SK-MEL-5 (cell line): Measurements from ENCODE around the gene RILPL1. TPM values are rescaled to one million over a fixed set of nuclear protein-coding genes. Genes with fewer than 3 reads are reported as not detected.

ENCODE experiments used
- small RNA-seq, 2 experiments: library from RNA; depleted of rRNA; stranded (forward); fragments of <200 nt; gene quantifications; one replicate each; pipeline ENCODE3, GENCODE V24; 2014
- total RNA-seq: library from RNA; depleted of rRNA; stranded (reverse); fragments of >200 nt; shearing (Covaris generic); gene quantifications from 2 replicates; pipeline ENCODE4 v1.2.3, GENCODE V29; 2014; rRNA removed

The RILPL1 gene
- total RNA-seq, 1 experiment from 2014 or later = 11.3 TPM

Small RNAs within 50 kb of the gene (small RNA-seq; reads per million reads assigned to genes)
- gene AC145423.2 = 0 reads per million in 2 experiments
- gene MIR3908 = 0 to 0.10 reads per million in 2 experiments

Other genes starting within 250 kb of the RILPL1 start
- 46.3 and 48.1 TPM in 2 replicates for gene SBNO1, start 168.9 kb downstream of the RILPL1 start, total RNA-seq
- 28.1 and 30.3 TPM in 2 replicates for gene KMT5A, start 149.6 kb downstream of the RILPL1 start, total RNA-seq
- 2.0 and 2.2 TPM in 2 replicates for gene RILPL2, start 97.0 kb downstream of the RILPL1 start, total RNA-seq
- 19.5 and 20.6 TPM in 2 replicates for gene SNRNP35, start 75.6 kb downstream of the RILPL1 start, total RNA-seq
- gene TMED2, start 50.8 kb upstream of the RILPL1 start, total RNA-seq = 537 and 558 TPM in 2 replicates
- gene DDX55, start 68.4 kb upstream of the RILPL1 start, total RNA-seq = 45.3 and 54.0 TPM in 2 replicates
- gene EIF2B1, start 100.0 kb upstream of the RILPL1 start, total RNA-seq = 55.4 and 76.6 TPM in 2 replicates
- 53.8 and 54.7 TPM in 2 replicates for gene GTF2H3, start 100.1 kb upstream of the RILPL1 start, total RNA-seq
- 9.8 and 11.0 TPM in 2 replicates for gene TCTN2, start 137.4 kb upstream of the RILPL1 start, total RNA-seq
- gene ATP6V0A2, start 178.6 kb upstream of the RILPL1 start, total RNA-seq = 49.0 and 63.2 TPM in 2 replicates
- 3.4 and 3.9 TPM in 2 replicates for gene DNAH10, start 228.6 kb upstream of the RILPL1 start, total RNA-seq